NCI-H2227 treated with DMSO at 0.1 percent for 48 hours (cell line): Measurements from ENCODE around the gene ZNF362.

Experiments
- DNase-seq: peaks from one replicate; lab custom pipeline; 2025; lab: John Stamatoyannopoulos, UW

The ZNF362 gene

DNA sequence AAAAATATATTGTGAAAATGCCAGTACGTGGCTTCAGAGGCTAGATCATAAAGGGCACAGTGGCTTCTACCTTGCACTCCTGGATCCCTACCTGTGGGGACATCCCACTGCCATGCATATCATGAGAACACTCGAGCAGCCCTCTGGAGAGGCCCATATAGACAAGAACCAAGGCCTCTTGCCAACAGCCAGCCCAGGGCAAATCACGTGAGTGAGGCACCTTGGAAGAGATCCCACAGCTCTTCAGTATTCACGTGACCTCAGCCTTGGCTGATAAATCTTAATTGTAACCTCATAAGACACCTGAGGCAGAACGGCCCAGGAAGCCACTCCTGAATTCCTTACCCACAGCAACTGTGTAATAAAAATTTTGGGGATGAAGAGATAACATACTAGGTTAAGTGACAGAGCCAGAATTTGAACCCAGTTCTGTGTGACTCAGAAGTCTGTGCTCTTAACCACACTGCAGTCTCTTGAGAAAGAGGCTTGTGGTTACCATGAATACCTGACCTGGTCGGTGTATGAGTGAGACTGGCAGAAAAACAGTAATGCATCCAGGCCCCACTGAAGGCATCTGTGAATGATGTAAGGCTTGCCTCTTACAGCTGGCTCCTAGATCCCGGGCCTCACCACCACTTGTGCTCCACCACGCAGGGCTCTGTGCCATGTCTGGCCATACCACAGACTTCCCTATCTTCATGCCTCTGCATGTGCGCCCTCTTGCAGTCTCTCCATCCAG is 71.5 kb downstream of the ZNF362 start:
- no peak for DNase-seq

DNA sequence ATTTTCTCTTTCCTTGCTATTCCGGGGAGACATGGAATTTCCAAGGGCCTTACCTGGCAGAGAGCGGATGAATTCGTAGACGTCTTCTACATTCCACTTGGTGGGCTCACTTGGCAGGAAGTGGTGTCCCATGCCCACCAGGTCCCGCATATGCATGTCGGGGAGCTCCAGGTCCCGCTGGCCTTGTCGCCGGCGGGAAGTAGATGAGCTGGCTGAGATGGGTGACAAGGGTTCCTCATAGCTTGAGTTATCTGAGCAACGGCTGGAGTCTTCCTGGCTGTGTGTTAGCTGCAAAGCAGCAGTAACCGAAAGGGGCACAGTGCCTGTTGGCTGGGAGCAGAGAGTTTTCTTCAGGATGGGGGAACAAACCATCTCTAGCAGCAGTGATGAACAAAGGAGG is 72.5 kb downstream of the ZNF362 start:
- no peak for DNase-seq

DNA sequence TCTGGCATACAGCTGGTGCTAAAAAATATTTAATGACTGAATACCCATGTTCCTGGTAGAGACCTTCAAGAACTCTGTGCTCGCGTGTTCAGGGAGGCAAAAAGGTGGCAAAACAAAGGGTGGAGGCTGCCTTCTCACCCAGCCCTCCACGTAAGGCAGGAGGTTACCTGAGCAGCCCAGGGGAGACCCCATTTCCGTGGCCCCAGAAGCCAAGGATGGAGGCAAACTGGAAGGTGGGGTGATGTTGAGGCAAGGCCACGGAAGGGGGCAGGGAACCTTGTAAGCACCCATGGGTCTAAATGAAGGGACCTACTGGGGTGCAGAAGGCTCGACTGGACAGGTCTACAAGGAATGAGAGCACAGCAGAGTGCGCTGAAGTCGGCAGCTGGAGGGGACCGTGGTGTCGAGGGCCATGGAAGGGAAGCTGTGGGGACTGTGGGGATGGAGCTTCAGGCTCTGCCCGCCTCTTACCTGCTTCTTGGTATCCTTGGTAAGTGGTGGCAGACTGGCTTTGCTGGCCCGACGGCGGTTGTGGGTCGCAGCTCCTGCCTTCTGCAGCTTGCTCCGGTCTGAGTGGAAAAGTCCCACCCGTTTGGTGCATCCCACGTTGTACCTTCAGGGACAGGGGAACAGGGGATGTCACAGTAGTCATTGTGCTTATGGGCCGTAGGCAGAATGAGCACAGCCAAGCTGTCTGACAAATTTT is 73.5 kb downstream of the ZNF362 start:
- no peak for DNase-seq

DNA sequence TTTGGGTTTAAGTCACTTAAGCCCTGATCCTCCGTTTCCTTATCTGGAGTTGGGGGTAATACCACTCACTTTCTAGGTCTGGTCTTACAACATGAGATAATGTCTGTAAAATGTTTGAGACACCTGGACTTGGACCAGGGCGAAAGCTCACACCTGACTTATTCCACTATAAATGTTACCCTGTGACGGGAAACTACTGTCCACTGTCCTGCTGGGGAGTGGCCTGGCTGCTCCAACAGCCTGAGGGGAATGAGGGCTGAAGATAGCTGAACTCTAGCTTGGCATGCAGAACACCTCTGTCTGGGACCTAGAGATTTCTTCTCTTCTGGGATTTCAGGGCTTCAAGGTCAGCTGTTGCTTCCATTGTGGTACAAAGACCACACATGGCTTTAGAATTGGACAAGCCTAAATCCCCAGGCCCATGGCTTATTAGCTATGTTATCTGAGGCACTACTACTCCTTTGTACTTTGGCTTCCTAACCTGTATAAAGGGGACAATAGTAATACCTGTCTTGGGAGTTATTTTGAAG is 74.1 kb downstream of the ZNF362 start:
- no peak for DNase-seq

DNA sequence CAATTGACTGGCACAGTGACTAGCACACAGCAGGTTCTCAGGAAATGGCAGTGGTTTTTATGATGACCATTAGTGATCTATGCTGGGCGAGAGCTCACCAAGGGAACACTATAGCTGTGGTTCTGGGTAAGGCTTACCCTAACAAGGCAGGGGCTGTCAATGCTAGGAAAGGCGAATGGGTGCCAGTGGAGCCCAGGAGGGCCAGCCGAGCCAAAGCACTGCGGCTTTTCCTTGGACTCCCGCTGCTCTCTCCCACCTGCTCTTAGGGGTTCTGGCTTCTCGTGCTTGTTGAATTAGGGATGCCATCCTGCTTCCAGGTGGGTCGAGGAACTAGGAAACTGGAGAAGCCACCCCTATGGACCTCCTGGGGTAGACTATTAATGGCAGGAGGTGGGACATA is 74.6 kb downstream of the ZNF362 start:
- no peak for DNase-seq

DNA sequence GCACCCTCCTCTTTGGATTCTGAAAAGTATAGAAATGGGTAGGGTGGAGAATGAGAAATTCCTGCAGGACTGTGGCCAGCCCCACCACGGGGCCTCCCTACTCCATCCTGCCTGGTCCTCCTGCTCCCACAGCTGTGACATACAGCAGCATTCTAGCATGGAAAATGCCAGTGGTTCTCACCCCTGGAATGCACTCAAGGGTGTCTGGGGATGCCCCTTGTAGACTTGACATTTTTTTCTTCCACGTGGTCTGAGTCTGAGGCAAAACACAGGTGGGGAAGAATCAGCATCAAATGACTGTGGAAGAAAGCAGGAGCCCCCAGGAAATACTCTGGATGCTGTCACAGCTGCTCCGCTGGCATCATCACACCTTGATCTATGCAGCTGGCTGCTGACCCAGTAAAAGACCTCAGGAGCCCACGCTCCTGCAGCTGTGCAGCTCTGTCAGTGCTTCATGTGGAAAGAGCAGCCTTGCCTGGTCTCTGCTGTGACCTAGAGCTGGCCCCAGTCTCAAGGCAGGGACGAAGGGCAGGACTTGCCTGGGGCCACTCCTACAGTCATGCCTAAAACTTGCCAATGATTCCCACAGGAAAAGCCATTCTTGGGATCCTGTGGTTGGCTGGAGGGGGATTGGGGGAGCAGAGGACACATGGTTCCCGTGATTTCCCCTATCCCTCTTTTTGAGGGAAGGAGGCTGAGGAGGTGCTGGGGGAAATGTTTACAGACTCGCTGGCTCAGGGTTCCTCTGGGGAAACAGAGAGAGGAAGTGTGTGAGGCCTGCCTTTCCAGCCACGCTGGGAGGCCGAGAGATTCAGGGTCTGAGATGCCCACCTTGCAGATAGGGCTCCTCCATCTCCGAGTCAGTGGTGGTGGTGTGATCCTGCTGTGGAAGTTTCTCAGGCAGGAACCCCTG is 75.4 kb downstream of the ZNF362 start:
- no peak for DNase-seq

DNA sequence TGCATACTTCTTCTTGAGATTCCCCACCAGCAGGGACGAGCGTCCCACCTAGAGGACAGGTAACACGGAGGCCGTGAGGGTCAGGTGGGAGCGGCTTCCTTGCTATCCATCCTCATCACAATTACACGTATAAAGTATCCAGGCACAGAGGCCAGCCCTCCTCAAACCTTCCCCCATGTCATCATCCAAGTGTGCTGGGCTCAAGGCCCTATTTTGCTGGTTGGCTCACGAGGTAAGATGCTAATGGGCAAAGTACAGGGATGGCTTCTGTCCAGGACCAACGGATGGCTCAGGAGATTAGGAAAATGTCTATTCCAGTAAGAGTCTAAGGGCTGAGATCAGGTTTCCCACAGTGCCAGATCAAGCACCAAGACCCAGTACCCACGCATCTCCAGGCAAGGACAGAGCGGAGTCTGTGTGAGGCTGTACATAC is 76.1 kb downstream of the ZNF362 start:
- DNase-seq: no peak

DNA sequence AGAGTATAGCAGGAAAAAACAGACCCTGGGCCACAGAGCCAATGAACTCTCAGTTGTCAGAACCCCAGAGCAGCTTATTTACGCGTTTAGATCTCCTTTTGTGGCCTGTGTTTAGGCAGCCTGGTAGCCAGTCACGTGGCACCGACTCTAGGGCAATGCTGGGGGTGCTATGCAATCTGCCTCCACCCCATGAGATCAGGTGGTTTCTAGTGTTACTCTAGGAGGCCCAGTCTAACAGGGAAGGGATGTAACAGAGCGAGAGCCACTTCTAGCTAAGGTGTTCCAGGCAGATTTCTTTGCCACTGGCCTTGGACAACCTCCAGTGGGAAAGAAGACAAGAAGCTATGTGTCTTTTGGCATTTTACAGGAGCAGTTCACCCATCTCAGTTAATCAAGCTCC is 76.6 kb downstream of the ZNF362 start:
- DNase-seq: no peak

DNA sequence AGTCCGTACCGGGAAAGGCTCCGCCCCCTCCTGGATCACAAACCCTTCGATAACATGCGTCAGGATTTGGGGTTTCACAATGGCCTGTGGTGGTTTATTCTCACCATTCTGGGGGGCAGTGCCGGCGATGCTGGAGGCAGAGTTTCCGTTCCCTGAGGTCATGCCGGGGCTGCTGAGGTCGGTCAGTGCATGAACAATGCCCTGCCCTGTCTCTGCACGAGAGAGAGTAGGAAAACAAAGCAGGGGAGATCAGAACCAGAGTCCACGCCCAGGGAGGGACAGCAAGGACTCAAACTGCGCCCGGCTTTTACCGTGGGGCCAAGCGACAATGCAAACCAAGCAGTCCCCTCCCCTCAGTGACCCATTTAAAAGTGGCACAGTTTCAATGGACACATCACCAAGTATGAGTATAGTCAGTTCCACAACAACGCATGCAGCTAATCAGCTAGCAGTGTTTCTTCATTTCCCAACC is 77.8 kb downstream of the ZNF362 start:
- DNase-seq: no peak

DNA sequence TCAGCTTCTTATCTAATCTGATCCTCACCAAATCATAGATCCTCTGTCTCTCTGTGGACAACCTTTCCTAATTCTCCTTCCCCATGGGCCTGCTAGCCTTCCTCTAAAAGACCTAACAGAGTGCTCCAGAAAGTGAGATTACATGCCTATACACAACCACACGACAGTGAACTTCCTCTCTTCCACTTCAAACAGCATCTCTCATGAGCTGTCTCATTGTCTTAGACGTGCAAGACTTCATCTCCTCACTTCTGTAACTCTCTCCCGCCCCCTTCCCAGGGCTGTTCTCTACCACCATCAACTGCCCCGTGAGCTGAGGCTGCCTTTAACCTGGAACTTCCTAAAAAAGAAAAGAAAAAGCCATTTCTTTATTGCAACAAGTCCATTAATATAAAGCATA is 78.7 kb downstream of the ZNF362 start:
- DNase-seq: no peak

DNA sequence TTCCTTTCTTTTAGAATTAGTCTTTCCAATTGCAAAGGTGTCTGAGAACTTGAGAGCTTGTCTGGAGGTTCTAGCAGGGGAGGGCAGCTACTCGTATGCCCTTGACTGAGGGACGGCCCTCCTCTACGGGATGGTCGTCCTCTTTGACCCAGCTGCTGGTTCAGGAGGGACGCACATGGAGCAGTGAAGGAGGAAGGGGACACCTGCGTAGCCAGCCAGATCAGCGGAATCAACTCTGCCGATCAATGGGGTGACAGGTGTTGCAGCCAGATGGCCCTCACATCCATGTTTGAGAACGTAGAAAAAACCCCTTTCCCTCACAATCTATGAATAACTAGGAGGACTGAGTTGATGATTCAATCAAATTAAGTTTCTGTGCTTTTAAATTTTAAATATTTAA is 80.3 kb downstream of the ZNF362 start:
- no peak for DNase-seq

DNA sequence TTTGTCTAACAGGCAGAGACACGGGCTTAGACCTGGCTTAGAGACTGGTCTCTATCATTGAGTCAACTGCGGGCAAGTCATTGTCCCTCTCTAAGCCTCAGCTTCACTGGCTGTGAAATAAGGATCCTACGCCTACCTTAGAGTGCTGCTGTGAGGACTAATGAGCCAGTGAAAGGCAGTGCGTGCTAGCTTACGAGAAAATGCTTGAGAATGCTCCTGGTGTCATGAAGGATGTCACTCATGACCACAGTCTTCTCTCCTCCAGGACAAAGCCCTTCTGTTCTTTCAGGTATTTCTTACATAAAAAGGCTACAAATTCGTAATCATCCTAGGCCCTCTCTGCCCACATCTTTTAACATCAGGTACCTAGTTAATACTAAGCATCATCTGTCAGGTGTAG is 81.1 kb downstream of the ZNF362 start:
- no peak for DNase-seq

DNA sequence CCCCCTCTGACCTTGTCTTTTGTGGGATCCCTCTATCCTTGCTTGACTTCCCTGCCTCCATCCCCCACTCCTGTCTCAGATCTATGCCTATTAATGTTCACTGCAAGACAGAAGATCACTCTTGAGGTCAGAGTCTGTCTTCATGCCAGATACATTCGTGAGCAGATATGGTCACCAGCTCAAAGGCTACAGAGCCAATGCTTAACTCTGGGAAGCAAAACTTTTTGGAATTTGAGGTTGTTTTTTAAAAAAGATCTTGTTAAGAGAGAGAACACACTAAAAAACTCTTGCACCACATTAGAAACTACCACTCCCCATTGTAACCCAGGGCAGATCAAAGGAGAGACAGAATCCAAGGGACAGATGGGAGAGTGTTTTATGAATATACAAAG is 81.8 kb downstream of the ZNF362 start:
- no peak for DNase-seq

DNA sequence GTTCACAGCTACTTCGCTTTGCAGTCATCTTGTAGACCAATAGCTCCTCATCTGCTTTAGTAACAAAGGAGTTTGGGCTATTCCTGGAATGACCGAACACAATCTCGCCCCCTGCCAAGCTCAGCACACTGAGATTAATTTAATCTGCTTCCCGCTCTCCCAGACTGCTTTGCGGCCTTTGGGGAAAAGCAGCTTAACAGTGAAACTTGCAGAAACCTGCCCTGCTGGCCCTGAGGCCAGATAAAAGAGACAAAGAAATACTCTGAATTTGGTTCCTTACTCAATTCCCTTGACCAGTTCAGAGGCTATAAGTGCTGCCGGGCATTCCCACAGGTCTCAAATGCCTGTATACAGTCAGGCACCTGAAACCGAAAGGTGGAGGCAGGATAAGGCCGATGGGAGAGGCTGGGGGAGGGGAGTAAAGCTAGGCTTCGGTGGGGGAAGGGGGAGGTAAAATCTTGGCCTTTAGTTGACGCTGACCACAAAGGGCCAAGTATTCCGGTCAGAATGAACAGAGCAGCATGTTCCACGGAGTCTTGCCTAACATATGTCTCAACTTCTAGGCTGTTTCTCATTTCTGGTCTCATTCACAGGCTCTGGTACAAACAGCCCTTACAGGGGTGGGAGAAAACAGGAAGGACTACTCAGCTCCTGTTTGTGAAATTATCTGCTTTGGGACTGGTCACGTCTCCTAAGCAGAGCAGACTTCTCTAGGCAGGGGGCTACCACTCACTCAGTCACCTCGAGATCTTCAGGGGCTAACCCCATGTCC is 82.3 kb downstream of the ZNF362 start:
- DNase-seq: peak; percentile 18

DNA sequence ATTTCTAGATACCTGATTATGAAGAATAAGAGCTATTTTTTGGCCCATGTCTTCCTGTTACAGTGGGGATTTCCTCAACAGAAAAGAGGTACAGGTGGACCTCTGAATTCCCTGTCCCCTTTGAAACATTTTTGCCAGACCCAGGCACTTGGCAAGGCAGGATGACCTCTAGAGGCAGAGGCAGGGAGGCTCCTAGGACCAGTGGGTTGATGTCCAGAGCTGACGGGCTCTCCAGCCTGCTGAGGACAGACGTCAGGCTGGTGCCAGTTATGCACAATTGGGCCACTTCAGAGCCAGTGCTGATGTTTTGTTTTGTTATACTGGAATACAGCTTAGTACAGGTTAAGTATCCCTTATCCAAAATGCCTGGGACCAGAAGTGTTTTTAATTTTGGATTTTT is 83.1 kb downstream of the ZNF362 start:
- no peak for DNase-seq

DNA sequence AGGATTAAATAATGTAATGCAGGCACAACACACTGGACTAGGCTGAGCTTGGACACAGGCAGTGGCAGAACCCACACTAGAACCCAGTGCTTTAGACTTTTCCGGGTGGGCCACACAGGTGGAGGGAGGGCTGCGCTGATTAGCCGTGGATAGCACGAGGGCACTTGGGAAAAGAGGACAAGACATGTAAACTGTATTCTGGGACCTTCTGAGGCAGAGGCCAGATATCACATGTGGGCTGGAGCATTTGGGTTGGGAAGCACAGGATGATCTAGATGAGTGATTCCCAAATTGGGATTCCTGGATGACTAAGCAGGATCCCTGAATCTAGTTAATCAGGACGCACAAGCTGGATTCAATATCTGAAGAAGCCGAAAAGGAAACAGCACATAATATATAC is 84.9 kb downstream of the ZNF362 start:
- no peak for DNase-seq

DNA sequence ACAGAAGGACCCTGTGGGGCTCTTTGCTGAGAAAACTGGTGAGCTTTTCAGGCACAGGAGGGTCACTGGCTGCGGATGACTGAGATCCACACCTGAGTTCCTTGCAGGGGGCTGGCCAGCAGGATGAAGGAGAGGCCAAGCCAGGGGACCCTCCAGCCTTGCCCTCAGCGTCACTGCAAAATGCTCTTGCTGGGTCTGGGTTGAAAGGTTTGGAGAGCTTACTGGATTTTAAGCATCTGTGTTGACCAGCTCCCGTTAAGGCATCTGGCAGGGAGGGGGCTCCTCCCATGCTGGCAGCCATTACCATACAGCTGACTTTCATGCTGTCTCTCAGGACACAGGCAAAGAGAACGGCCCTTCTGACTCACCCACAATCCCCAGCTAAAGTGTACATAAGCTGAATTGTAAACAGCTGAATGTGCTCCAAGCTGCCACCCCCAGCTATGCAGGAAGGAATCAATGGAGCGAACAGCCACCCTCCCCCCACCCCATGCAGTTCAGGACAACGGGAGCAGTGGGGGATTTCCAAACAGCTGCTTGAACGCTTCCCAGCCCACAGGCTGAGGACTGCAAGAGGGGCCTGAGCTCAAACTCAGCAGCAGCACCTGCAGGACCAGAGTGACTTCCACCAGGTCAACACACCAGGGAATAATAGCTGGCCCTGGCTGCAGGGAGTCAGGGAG is 85.9 kb downstream of the ZNF362 start:
- peak; percentile 71 for DNase-seq

DNA sequence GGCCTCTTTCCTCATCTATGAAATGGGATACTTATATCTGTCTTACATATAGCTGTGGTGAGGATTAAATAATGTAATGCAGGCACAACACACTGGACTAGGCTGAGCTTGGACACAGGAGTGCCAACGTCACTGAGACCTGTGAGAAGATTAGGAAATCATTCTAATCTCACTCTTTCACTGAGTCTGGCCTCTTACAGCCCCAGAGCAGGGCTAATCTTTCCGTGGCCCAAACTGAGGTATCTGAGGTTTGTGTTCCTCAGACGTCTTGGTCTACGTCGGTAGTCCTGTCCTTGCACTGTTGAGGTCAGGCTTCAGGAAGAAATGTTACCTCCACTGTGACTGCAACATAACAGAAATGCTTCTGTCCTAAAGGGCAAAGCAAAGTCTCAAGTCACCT is 87.2 kb downstream of the ZNF362 start:
- DNase-seq: no peak

DNA sequence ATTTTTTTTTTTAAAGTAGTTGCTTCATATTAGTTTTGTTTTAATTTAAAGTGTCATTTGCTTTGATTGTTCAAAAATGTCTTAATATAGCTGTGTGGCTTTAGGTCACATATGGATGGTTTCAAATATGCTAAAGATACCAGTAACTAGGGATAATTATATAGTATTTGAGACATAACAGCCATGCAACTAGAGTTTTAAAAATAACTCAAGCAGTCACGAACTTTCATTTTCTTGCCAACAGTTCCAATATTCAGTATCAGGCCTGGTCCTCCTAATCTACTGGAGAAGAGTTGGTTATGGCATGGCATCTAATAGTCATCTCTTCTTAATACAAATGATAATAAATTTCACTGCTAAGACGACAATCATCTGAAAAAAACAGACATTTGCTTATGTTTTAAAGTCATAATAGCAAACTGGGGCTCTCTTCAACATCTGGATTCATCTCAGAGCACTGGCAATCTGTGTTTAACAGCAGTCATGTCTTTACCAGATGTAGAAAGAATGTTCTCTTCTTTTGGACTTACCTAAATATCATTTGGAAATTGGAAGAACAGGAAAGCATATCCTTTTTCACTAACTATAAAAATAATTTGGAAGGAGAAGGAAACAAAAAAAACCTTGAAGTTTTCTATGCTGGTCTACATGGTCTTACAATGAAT is 88.7 kb downstream of the ZNF362 start:
- no peak for DNase-seq

DNA sequence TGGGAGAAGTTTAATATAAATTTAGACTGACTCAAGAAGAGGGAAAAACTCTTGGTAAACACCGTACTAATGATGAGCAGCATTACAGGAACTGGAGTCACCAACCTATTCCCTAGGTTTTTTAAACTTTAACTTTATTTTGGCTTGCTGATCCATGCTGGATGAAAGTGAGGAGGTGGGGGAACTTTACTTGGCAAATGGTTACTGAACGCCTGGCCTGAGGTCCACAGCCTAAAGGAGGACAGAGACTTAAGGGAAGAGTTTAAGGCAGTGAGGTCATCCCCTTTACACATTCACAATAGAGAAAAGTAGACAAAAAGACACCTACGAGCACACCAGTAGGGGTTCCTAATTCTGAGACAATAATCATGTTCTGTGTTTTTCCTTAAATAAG is 90.2 kb downstream of the ZNF362 start:
- DNase-seq: no peak
